Heart right ventricle (tissue), 16 donors: ENCODE results near the gene KCNJ10. TPM values are rescaled to one million over a fixed set of nuclear protein-coding genes. Genes with fewer than 3 reads are reported as not detected.
A peak's percentile ranks its signal among the peaks of the same experiment; 100 is the strongest.

Source experiments
- ATAC-seq, 8 donors: fragments of 200-7000 bp; cut with Tn5 transposase; one replicate each; pipeline ENCODE4 v1.9.1; 2020; ENCODE audit warnings: mild to moderate bottlenecking in 8 of 8, moderate library complexity in 8 of 8, moderate number of reproducible peaks in 1 of 8
- DNase-seq, 2 donors: peaks; one replicate each; pipeline ENCODE4 v3.0.0-alpha.2; 2020
- H3K27ac ChIP-seq, 10 donors: fragments of 200-600 bp; sonication (generic) in 2 of 10; one replicate each; pipeline versions ENCODE4 v1.5.0 to v1.8.0; 2020 to 2022; ENCODE audit warnings: mild to moderate bottlenecking in 3 of 10
- H3K27me3 ChIP-seq, 7 donors: fragments of 200-600 bp; one replicate each; pipeline ENCODE4 v1.8.0; 2021 to 2022; ENCODE audit warnings: mild to moderate bottlenecking in 2 of 7
- H3K36me3 ChIP-seq, 9 donors: fragments of 200-600 bp; sonication (generic) in 1 of 9; one replicate each; pipeline versions ENCODE4 v1.5.0 to v1.8.0; 2020 to 2022; ENCODE audit warnings: mild to moderate bottlenecking in 2 of 9
- H3K4me1 ChIP-seq, 9 donors: fragments of 200-600 bp; sonication (generic) in 1 of 9; one replicate each; pipeline versions ENCODE4 v1.5.0 to v1.8.0; 2020 to 2022; ENCODE audit warnings: mild to moderate bottlenecking in 4 of 9
- H3K4me3 ChIP-seq, 10 donors: fragments of 200-600 bp; sonication (generic) in 2 of 10; one replicate each; pipeline versions ENCODE4 v1.5.0 to v1.8.0; 2020 to 2022; ENCODE audit warnings: mild to moderate bottlenecking in 7 of 10, moderate library complexity in 2 of 10
- H3K9me3 ChIP-seq, 11 donors: fragments of 200-600 bp in 10 of 11; sonication (generic) in 2 of 11; one replicate each; pipeline versions ENCODE4 v1.5.0 to v1.8.0; 2013 to 2022; ENCODE audit warnings: mild to moderate bottlenecking in 2 of 11, control low read depth in 1 of 11, moderate library complexity in 1 of 11
- WGBS, 2 donors: extraction: QIAGEN DNeasy Blood & Tissue Kit; methylation state at CpG; one replicate each; pipeline ENCODE4 v1.1.7; 2013; ENCODE audit warnings: inconsistent platforms in 1 of 2; 5-methylcytosine and 5-hydroxymethylcytosine counted together
- intact Hi-C, 10 donors: fragments of 100-400 bp; cut with DNase I; formaldehyde crosslinking; loops; one replicate each; pipeline versions ENCODE4 v1.11.1 to v1.14.2; 2022
- polyA plus RNA-seq, 2 donors: library from polyadenylated mRNA; stranded (reverse); fragments of 200-250 nt; gene quantifications; one replicate each; pipeline ENCODE4 v1.2.3, GENCODE V29; 2013
- total RNA-seq, 10 donors: library from RNA; stranded (reverse); fragmentation: NEBNext Ultra II Directional in 3 of 10; extraction: Animal tissue kit (Norgen Biotek cat#: 25700) in 3 of 10; gene quantifications; one replicate each; pipeline versions ENCODE4 v1.2.1 to v1.2.4, GENCODE V29; 2021 to 2023
- TF ChIP-seq, protein P1 (sequence below), 9 donors: fragments of 200-600 bp; sonication (generic) in 2 of 9; IDR thresholded peaks; one replicate each; pipeline versions ENCODE4 v1.5.0 to v1.8.0; 2021 to 2022; ENCODE audit warnings: antibody characterized with exemption in 9 of 9, mild to moderate bottlenecking in 5 of 9, moderate library complexity in 1 of 9
- donor health status: Arrhythmogenic right ventricular cardiomyopathy.
- donor health status: ischemic (EF 13 %, LVEDD 7.1; RV severe dilation, severe dysfunction).
- donor health status: healthy with polysubstance abuse.
- donor health status: DM: no; HTN: yes; CAD: no.
- donor health status: DM: no; HTN: no; CAD: no.
- donor health status: ischemic (EF 25% LVEDD 6.9; RV normal size, moderate dysfunction).
- donor health status: ischemic (EF 25% LVEDD 5.7; RV mildly dilated, moderate dysfunction).
- donor health status: healthy.
- donor health status: DM: yes; HTN: yes; CAD: no.
- donor health status: Ischemic cardiomyopathy.
- donor health status: ischemic (EF 35%, LVEDD 5.7; RV mildly dilated, moderate dysfunction).
- donor health status: nonischemic (EF 11% LVEDD 7.7; RV severe dilation, severe dysfunction).
- donor health status: DM: yes; HTN: yes; CAD: no.
- donor health status: PGD.
- donor health status: ischemic (EF 29% LVEDD 5.4; RV normal size, mild dysfunction).
- donor health status: nonischemic (EF 23%, LVEDD 6.1; RV moderate dilation, normal function).

The KCNJ10 gene
- total and polyA plus RNA-seq, 12 donors, result 0.09 to 1.9 TPM; not detected in 10

DNA sequence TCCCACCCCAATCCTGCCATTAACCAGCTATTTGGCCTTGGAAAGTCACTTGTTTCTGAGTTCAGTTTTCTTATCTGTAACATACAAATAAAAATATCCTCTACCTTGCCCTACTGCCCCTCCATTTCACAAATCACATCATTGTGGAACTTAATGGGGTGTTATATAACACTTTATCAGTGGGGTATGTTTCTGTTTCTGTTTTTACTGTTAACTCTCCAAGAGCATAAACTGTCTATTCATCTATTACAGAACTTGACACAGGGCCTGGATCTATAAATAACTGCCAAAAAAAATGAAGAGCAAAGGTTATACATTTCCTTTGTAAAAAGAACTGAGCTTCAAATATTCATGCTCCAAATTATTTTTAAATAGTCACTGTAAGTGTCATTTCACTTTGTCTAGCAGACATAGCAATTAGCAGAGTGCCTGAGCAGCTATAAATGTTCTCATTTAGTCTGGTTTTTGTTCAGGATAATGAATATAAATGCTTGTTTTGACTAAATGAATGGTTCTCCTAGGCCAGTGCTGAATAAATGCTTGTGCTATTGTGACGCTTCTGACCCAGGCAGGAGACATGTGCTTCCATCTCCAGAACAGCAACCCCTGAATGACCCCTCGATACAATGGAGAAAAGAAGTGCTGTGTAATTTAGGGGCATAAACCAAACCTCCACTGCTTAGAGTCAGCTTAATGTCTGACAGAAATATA, 45.6 kb downstream of the KCNJ10 start:
- ATAC-seq, result peak in 7 of 8 donors; percentile 33 to 57 (median 44)
- intact Hi-C loops, result loop anchor here in 1 of 10 donors (5.0 kb wide), 1 partner anchor 227 kb away; no protein-coding TSS in a partner anchor
- H3K9me3 ChIP-seq, result no peaks in the 10 kb centered on the region
- 44 to 63% methylated on average over 2 of the region's 2 CpGs for WGBS, 2 donors
- H3K36me3 ChIP-seq, result peaks cover 0 to 13% (median 0%) of the 10 kb centered on the region in 9 donors
- peak overlapping the region in 5 of 10 donors; percentile 1 to 34 (median 11) for H3K27ac ChIP-seq
- DNase-seq, result no peak
- no peak overlapping the region for H3K4me3 ChIP-seq
- H3K4me1 ChIP-seq, result peaks cover 0 to 30% (median 18%) of the 10 kb centered on the region in 9 donors
- TF ChIP-seq, protein P1, sequence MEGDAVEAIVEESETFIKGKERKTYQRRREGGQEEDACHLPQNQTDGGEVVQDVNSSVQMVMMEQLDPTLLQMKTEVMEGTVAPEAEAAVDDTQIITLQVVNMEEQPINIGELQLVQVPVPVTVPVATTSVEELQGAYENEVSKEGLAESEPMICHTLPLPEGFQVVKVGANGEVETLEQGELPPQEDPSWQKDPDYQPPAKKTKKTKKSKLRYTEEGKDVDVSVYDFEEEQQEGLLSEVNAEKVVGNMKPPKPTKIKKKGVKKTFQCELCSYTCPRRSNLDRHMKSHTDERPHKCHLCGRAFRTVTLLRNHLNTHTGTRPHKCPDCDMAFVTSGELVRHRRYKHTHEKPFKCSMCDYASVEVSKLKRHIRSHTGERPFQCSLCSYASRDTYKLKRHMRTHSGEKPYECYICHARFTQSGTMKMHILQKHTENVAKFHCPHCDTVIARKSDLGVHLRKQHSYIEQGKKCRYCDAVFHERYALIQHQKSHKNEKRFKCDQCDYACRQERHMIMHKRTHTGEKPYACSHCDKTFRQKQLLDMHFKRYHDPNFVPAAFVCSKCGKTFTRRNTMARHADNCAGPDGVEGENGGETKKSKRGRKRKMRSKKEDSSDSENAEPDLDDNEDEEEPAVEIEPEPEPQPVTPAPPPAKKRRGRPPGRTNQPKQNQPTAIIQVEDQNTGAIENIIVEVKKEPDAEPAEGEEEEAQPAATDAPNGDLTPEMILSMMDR (IDR thresholded peaks at IDR 0.05), result no peak
- H3K27me3 ChIP-seq, result no peaks in the 10 kb centered on the region

DNA sequence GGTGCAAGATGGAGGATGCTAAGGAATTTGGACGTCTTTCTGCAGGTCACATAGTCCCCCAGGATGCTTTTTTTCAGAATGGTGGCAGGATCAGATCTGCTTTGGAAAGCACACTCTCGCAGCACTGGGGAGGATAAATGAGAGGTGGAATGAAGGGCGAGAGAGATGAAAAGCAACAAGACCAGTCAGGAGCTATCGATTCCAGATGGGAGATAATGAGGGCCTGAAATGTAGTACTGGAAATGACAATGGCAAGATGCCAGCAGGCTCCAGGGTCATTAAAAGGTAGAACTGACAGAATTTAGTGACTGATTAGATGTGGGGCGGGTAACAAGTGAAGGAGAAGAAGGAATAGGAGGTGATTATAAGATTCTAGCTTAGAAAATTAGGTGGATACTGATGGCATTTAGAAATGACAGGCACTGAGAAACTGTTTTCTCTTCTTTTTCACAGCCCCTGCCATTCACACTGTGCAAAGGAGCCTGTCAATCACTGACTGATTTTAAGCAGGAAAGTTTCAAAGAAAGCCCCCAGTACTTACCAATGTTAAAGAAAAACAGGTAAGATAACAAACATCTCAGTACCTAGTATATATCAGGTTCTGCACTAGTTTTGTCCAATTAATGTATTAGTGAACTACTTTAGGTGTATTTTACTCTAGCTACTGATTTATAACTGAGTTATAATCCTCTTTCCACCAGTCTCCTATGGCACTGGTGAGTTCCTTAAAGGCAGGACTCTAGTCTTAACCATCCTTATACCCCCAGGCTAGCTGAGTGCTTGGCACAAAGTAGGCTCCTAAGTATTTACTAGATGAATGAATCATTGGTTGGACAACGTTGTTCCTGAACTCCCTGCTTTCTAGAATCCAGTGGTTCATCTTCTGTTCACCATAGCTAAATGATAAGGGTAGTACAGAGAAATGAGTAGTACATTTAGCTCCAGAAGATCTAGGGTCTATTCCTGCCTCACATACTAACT, 47.3 kb downstream of the KCNJ10 start:
- H3K27me3 ChIP-seq, result no peaks in the 10 kb centered on the region
- DNase-seq (no peak), ATAC-seq (no peak)
- TF ChIP-seq, protein P1 (IDR thresholded peaks at IDR 0.05), result no peak
- peaks cover 0 to 12% (median 0%) of the 10 kb centered on the region in 9 donors for H3K36me3 ChIP-seq
- 50 to 58% methylated on average over 6 of the region's 6 CpGs for WGBS, 2 donors
- peaks cover 0 to 23% (median 18%) of the 10 kb centered on the region in 9 donors for H3K4me1 ChIP-seq
- H3K4me3 ChIP-seq, result no peak overlapping the region
- H3K27ac ChIP-seq, result no peak overlapping the region
- intact Hi-C loops, result loop anchor here in 1 of 10 donors (5.0 kb wide), 1 partner anchor 225 kb away; no protein-coding TSS in a partner anchor
- H3K9me3 ChIP-seq, result no peaks in the 10 kb centered on the region

DNA sequence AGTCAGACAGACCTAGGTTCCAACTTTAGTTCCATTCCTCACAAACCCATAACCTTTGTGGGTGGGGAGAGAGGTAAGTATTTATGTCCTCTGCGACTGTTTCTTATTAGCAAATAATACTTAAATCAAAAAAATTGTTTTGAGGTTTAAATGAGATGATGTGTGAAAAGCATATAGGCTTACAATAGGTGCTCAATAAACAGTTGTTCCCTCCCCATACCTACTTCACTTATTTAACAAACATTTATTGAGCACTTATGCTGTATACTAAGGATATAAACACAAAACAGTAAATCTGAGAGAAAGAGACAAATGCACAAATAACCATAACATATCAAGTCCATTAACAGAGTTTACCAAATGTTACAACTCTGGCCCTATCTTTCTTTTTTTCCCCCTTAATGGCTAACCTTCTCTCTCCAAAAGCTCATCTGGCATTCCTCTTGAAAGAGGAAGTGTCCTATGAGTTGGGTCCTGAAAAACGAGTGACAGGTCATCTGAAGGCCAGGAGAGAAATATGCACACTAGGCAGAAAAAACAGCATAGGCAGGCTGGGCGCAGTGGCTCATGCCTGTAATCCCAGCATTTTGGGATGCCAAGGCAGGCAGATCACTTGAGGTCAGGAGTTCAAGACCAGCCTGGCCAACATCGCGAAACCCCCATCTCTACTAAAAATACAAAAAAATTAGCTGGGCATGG, 48.4 kb downstream of the KCNJ10 start:
- no peak overlapping the region for H3K4me3 ChIP-seq
- H3K27me3 ChIP-seq, result no peaks in the 10 kb centered on the region
- peaks cover 0 to 23% (median 18%) of the 10 kb centered on the region in 9 donors for H3K4me1 ChIP-seq
- 71 to 82% methylated on average over 5 of the region's 5 CpGs for WGBS, 2 donors
- DNase-seq, result no peak
- peaks cover 0 to 6% (median 0%) of the 10 kb centered on the region in 9 donors for H3K36me3 ChIP-seq
- intact Hi-C loops, result loop anchor here in 1 of 10 donors (5.0 kb wide), 1 partner anchor 224 kb away; no protein-coding TSS in a partner anchor
- no peak for ATAC-seq
- TF ChIP-seq, protein P1 (IDR thresholded peaks at IDR 0.05), result no peak
- H3K27ac ChIP-seq, result no peak overlapping the region
- H3K9me3 ChIP-seq, result no peaks in the 10 kb centered on the region
